Activated CD4-positive, alpha-beta T cell treated with anti-CD3 and anti-CD28 coated beads for 4 hours (primary cell): Measurements from ENCODE around the gene SLC22A23.

ENCODE experiments used
- DNase-seq, 2 donors: peaks; one replicate each; pipeline ENCODE4 v3.0.0-alpha.2; 2020

Gene SLC22A23

GRCh38 chr6:3329393-3330051 is 127.3 kb downstream of the SLC22A23 start:
- DNase-seq = no peak

GRCh38 chr6:3328796-3329195 is 128.1 kb downstream of the SLC22A23 start:
- no peak for DNase-seq

GRCh38 chr6:3328145-3328544 is 128.7 kb downstream of the SLC22A23 start:
- no peak for DNase-seq

- DNase-seq = no peak
These were observed 129.4 kb downstream of the SLC22A23 start for GRCh38 chr6:3327403-3327802.

GRCh38 chr6:3326981-3327380 is 129.9 kb downstream of the SLC22A23 start:
- DNase-seq = no peak

GRCh38 chr6:3326184-3326971 is 130.5 kb downstream of the SLC22A23 start:
- no peak for DNase-seq

- no peak for DNase-seq
These were observed 131.6 kb downstream of the SLC22A23 start for GRCh38 chr6:3325210-3325609.

GRCh38 chr6:3324262-3324942 is 132.4 kb downstream of the SLC22A23 start:
- DNase-seq = no peak

GRCh38 chr6:3323696-3324261 is 133.1 kb downstream of the SLC22A23 start:
- no peak for DNase-seq

GRCh38 chr6:3323148-3323547 is 133.7 kb downstream of the SLC22A23 start:
- DNase-seq = no peak

- no peak for DNase-seq
These were observed 134.4 kb downstream of the SLC22A23 start for GRCh38 chr6:3322366-3322890.

GRCh38 chr6:3321875-3322274 is 135.0 kb downstream of the SLC22A23 start:
- no peak for DNase-seq

- no peak for DNase-seq
These were observed 135.8 kb downstream of the SLC22A23 start for GRCh38 chr6:3321042-3321441.

- no peak for DNase-seq
These were observed 136.5 kb downstream of the SLC22A23 start for GRCh38 chr6:3320238-3320811.

GRCh38 chr6:3319610-3320200 is 137.1 kb downstream of the SLC22A23 start:
- DNase-seq = no peak

GRCh38 chr6:3318821-3319540 is 137.9 kb downstream of the SLC22A23 start:
- DNase-seq = no peak

- peak in 1 of 2 donors; percentile 36 for DNase-seq
These were observed 138.6 kb downstream of the SLC22A23 start for GRCh38 chr6:3318226-3318625.

GRCh38 chr6:3317741-3318211 is 139.1 kb downstream of the SLC22A23 start:
- DNase-seq = no peak

GRCh38 chr6:3316818-3317217 is 140.0 kb downstream of the SLC22A23 start:
- no peak for DNase-seq

- DNase-seq = no peak
These were observed 140.5 kb downstream of the SLC22A23 start for GRCh38 chr6:3316331-3316730.

- DNase-seq = no peak
These were observed 141.0 kb downstream of the SLC22A23 start for GRCh38 chr6:3315841-3316240.
